HG03520 (cell line): ENCODE data around the gene ENPP1.

Source experiments
- ATAC-seq: cut with Tn5 transposase; IDR thresholded peaks from one replicate; pipeline ENCODE4 v1.9.1; 2021; ENCODE audit warnings: mild to moderate bottlenecking, moderate library complexity; ENCODE audit not compliant: unreplicated experiment

Gene ENPP1

GRCh38 chr6:131784561-131784960 is 23.3 kb upstream of the ENPP1 start:
- ATAC-seq, result no peak

DNA sequence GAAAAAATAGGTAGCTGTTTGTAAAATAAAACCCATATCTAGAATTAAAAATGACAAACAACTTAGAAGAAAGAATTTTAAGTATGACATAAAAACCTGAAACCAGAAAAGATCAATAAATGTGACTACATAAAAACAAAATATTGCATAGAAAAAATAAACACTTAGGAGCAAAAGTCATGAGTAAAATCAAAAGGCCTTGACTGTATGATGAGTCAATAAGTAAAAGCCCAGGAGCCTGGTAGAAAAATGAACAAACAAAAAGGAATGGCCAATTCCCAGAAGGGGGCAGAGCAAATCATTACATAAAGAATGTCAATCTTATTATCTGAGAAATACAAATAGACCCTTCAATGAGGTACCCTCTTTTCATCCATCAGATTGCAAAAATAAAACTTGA is 20.7 kb upstream of the ENPP1 start:
- no peak for ATAC-seq

DNA sequence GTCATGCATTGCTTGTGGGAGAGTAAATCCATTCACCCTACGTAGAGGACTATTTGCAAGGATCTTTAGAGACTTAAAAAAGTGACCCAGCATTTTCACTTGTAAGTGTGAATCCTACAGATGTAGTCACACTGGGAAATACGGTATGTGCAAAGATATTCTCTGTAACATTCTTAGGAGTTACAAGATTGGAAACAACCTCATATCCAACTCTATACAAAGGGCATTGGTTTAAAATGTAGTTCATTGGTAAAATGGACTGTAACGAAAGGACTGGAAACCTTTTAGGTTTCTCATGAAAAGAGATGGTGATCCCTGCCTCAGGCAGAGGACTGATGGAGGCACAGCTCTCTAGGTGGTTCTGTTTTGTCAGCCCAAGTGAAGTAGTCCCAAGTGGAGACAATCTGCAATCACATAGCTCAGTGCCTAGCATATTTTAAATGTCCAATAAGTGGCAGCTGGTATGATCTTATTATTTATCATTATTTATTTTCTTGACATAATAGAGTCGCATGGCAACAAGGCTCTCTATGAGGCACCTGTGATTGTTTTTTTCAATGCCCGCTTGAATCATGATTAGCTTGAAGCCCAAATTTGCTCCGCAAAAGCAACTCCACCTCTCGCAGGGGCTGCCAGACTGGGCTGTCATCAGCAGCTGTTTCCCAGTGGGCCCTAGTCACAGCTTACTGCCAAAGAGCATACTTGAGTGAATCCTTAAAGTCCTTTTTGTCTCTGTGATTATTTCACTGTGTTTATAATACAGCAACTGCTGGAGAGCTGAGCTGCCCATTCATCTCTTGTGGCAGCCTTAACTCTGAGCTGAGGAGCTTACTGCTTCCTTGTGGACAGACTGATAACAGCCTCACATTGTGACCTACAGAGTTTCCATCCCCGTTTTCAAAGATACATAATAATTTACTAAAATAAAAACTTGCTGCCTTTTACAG is 19.8 kb upstream of the ENPP1 start:
- ATAC-seq, result no peak

- no peak for ATAC-seq
Measured at GRCh38 chr6:131789219-131789618, 18.6 kb upstream of the ENPP1 start.

GRCh38 chr6:131791476-131791875 is 16.3 kb upstream of the ENPP1 start:
- ATAC-seq, result no peak

DNA sequence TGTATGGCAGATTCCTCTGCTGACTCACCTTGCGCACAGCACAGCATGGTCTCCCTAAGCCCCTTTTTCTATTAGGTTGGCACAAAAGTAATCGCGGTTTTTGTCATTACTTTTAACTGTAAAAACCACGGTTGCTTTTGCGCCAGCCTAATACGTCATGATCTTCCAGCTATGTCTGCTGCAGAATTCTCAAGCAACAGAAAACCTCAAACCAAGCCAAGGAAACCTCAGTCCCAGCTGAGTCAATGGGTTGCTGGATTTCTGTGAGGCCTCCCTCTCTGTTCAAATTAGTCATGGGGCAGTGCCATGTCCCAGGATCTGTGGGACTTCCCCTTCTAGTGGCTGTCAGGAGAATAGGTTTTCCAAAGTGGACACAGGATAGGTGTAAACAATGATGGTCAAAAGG is 15.7 kb upstream of the ENPP1 start:
- ATAC-seq, result no peak

- no peak for ATAC-seq
Measured at GRCh38 chr6:131795366-131795765, 12.5 kb upstream of the ENPP1 start.

GRCh38 chr6:131802347-131802746 is 5.5 kb upstream of the ENPP1 start:
- no peak for ATAC-seq

DNA sequence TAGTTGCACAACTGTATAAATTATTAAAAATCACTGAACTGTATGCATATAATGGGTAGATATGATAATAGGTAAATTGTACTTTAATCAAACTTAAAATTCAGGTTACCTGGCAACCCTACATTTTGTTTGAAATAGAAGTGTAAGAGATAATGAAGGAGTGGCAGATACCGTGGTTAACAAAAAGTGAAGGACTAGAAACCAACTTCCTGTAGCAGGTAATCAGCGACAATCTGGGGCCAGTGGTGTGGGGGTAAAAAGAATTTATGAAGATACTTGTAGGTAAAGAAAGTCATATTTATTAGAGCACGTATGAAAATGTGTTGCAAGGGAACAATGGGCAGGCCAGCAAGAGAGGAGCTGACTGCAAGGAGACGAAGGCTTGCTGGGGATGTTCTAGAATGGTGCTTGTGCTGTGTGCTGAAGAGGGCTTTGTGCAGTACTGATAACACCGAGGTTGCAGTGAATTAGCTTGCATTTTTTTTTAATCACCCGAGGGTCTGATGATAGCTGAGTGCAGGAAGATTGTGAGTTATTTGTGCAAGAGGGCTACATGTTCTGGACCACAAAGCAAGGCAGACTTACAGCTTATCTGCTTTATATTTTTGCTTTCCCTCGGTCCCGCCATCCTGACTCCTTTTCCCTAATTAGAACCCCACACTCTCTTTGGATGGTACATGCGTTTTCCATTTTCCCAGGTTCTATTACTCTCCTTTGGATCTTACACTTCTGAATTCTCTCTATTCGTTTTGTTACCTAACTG is 4.6 kb upstream of the ENPP1 start:
- no peak for ATAC-seq

GRCh38 chr6:131804131-131804530 is 3.7 kb upstream of the ENPP1 start:
- no peak for ATAC-seq

- ATAC-seq, result no peak
Measured at GRCh38 chr6:131807321-131807643, 538 bp upstream of the ENPP1 start.

- no peak for ATAC-seq
Measured at GRCh38 chr6:131808460-131809269, 845 bp downstream of the ENPP1 start.

DNA sequence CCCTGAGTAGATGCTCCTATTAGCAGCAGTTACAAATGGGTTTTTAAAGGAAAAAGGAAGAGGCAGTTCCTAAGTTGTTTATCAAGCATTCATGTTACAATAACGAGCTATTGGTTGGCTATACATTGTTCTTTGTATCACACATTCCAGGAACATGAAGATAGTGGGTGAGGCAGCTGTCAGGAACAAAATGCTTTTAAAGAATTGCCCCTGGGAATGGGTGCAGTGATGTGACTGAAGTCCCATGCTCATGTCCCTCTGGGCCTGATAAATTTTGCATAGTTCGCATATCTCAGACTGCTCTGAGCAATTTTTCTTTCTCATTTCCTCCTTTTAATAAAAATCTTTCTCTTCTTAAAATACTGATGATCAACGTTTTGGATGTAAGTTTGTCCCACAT is 3.7 kb downstream of the ENPP1 start:
- ATAC-seq, result no peak

DNA sequence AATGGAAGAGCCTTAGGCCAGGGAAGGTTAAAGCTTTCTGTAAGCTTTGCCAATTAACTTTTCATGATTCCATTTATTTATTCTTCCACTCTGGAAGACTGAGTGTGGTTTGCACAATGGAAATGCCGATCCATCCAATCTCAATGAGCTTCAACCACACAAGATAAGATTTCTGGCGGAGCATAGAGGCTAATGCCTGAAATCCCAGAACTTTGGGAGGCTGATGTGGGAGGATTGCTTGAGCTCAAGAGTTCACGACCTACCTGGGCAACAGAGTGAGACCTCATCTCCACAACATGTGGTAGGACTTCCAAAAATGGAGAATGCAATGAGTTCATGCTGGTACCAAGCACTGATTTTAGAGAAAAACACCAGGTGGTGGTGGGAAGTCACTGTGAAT is 6.2 kb downstream of the ENPP1 start:
- ATAC-seq, result no peak

GRCh38 chr6:131816869-131817268 is 9.0 kb downstream of the ENPP1 start:
- ATAC-seq, result no peak

- no peak for ATAC-seq
Measured at GRCh38 chr6:131819572-131820124, 11.8 kb downstream of the ENPP1 start.

DNA sequence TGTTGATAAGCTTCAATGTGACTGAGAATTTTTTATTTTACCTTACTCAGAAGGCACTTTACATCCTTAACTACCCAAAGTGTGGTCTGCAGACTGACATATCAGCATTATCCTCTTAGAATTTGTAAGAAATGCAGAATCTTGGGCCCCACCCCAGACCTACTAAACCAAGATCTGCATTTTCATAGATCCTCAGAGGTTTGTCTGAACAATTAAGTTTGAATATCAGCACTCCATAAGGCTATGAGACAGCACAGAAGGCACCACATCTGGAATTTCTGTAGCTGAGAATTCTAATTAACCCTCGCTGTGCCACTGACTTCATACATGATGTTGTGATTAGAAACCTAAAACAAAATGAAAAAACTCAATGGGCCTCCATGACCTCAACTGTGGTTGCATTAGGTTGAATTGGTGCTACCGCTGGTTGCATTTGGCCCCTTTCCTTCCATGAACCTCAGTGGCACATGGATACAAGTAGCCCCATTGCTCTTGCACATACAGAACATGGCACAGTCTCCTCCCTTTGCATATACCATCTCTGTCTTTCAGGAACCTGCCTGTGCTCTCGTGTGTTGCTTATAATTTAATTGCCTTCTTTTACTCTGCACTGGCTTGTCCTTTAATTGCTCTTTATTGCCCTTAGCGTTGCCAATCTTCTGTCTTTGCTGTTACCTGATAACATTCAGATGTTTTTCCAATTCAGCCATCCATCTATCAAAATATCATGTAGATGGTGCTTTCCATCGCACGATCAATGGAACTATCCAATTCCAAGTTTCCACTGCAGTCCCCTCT is 13.4 kb downstream of the ENPP1 start:
- no peak for ATAC-seq

- ATAC-seq, result no peak
Measured at GRCh38 chr6:131822119-131822518, 14.3 kb downstream of the ENPP1 start.

DNA sequence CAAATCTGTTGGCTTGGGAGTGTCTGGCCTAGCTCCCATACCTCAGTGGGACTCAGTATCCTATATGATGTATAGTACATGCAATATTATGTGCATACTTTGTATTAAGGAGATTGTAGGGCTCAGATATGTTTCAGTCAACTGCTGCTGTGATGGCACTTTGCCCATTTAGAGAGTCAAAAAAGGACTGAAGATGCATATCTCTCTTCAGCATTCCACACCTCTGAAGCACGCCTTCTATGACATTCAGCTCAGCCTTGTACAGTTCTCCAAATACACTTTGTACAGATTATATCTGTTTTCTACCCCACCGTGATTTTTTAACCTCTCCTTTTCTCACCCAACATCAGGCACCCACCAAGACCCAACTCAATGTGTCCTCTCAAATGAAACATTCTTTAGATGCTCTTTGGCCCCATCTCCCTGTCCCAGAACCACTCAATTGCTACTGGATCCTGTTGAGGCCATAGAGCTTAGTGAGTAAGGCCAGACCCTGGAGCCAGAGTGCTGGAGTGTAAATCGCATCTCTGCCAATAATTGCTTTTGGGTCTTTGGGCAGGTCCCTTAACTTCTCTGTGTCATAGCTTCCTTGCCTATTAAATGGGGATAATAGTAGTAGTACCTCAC is 15.6 kb downstream of the ENPP1 start:
- no peak for ATAC-seq

DNA sequence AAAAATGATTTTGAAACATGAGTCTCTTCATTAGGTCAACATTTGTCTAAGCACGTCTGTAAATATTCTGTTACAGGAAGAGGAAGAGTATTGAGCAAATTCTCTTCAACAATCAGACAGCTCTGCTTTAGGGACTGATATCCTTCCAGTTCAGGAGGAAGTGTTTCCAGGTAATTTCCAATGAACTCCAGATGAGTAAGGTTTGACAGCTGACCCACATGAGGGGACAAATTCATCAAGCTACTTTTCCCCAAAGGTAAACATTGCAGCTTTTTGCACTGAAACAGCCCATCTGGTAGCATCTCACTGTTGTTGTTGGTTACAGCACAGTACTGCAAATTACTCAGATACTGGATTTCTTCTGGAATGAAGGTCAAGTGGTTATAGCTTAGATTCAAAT is 18.1 kb downstream of the ENPP1 start:
- no peak for ATAC-seq
